Stimulated activated naive CD8-positive, alpha-beta T cell treated with anti-CD3 and anti-CD28 coated beads, Interleukin-15, Interleukin-2, amounts not matched to agents 100 U/mL and 50 U/mL, for 24 hours (primary cell): ENCODE measurements around the gene NRL.

ENCODE experiments used
- ATAC-seq: fragments of 150-1000 bp; cut with Tn5 transposase; one replicate; pipeline ENCODE4 v1.10.0; 2021
- DNase-seq: peaks from one replicate; pipeline ENCODE4 v3.0.0; 2021

Gene NRL

DNA sequence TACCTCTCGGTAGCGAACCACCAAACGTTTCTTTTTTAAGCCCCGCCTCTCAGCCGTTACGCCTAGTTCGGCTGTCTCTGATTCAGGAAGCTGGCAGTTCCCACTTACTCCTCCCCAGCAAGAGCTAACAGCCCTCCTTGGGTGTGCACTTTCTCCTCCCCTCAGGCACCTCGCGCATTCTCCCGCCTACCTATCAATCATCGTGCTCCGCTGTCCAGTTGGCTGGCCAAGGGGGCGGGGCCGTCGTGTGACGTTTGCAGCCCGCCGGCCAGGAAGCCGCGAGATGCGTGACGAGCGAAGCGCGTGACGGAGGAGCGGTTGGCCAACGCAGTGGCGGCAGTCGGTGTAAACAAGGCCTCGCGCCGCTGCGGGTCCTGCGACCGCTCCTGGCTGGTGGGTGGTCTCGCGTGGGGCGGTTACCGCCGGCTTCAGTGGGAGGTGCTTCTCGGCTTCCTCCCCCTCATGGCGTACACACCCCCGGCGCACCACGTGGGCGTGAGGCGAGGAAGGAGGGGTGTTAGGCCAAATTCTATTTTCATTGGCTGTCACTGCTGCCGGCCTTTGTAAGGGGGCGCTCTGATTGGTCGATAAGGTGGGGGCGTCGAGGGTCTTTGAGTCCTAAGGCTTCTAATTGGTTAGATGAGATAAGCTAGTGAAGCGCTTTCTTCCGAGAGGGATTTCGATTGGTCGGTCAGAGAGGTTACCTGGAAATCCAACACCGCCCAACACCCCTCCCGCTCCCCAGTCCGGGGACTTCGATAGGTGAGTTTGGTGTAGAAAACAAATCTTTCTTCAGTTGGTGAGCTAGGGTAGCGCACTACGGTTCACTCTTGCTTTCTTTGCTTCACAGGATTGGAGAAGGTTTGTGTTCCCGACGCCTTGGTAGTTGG, at the start of gene NRL, which contains the start of gene DCAF11:
Gene NRL, minus strand, starts transcription at position 418 of the 890 bp plus-strand sequence. CDS start 32,101 bp downstream, outside the sequence.
Gene DCAF11, plus strand, starts transcription at position 246 of the 890 bp plus-strand sequence. CDS start 818 bp downstream, outside the sequence.
- ATAC-seq = peak; percentile 94
- DNase-seq = peak; percentile 99

DNA sequence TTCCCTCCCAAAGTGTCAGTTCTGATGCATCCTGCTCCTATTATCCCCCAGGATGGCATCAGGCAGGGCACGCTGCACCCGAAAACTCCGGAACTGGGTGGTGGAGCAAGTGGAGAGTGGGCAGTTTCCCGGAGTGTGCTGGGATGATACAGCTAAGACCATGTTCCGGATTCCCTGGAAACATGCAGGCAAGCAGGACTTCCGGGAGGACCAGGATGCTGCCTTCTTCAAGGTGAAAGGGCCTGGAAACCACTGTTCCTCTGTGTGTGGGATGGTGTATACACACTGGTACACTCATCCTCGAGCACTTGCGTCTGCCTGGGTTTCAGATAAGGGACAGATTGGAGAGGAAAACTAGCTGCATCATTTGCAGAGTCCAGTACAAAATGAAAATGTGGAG, 47.3 kb upstream of the NRL start:
- ATAC-seq (peak; percentile 21), DNase-seq (peak; percentile 37)

DNA sequence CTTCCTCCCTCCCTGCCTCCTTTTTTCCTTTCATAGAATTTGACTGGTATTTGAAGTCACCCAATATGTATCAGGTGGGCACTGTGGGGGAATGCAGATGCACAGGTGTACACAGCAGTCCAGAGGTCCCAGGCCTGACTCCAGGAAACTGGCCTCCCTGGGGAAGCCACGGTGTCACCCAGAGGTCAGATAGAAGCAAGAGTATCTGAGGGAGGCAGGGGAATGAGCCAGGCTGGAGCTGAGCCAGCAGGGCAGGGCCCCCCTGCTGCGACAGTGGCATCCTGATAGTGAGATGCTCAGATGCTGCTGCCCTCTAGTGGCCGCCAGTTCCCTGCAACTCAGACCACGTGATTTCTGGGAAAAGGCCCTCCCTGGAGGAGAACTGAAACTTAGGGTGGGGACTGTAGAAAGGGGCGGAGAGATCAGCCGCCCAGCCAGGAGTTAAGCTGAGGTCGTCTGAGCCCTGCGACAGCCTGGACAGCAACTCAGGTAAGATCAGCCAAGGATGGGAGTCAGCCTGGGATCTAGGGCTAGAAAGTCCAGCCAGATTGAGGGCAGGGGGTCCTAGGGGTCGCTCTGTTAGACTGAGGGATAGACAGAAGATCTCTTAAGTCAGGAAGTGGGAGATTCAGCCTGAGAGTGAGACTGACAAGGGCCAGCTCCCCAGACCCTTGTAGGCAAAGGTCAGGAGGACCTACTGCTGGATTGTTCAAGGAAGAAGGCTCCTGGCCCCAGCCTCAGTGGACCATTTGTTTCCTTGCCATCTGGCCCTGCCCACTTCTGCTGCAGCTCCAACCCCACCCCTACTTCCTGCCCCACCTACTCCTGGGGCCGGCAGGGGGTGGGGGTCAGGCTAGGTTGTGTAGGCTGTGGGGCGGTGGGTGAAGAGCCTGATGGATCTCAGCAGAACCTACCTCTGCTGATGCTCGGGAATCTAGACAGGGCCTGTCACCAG, 46.4 kb upstream of the NRL start, which contains the start of gene IRF9:
Gene IRF9, plus strand, starts transcription at position 416 of the 955 bp plus-strand sequence. CDS start 880 bp downstream, outside the sequence.
- peak; percentile 98 for DNase-seq
- peak; percentile 88 for ATAC-seq

DNA sequence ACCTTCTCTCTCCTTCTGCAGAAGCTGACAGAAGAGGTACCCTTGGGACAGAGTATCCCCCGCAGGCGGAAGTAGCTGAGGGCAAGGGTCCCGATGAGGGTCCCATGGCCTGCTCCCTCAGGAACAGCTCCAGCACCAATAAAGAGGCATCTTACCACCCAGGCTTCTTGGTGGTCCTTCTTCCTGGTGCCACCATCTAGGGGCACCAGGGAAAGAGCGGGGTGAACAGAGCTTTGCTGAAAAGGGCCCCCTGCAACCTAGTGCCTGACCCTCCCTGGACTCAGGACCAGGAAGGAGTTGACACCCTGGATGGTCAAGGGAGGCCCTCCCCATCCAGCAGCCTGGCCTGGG, 45.7 kb upstream of the NRL start:
- ATAC-seq (no peak), DNase-seq (no peak)

DNA sequence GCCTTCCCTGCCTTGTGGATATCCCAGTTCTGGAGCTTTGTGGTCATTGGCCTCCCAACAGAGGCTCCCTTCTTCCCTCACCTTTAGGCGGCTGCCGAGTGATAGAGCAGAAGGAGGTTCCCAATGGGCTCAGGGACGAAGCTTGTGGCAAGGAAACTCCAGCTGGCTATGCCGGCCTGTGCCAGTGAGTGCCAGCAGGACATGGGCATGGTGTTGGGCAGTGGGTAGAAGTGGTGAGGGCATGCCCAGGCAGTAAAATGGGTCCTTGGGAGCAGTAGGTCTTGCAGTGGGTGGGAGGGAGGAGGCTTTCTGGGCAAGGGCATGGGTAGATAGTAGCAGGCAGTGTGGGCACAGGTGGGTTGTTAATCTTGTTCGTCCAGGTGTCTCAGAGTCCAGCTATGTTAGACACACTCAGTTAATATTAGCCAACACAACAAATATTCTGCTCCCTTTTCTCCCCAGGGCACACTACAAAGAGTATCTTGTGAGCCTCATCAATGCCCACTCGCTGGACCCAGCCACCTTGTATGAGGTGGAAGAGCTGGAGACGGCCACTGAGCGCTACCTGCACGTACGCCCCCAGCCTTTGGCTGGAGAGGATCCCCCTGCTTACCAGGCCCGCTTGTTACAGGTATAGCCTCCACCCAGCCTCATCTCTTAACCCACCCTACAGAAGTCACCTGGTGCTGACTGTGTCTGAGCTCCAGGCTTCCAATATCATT, 45.2 kb upstream of the NRL start:
- DNase-seq (no peak), ATAC-seq (no peak)

DNA sequence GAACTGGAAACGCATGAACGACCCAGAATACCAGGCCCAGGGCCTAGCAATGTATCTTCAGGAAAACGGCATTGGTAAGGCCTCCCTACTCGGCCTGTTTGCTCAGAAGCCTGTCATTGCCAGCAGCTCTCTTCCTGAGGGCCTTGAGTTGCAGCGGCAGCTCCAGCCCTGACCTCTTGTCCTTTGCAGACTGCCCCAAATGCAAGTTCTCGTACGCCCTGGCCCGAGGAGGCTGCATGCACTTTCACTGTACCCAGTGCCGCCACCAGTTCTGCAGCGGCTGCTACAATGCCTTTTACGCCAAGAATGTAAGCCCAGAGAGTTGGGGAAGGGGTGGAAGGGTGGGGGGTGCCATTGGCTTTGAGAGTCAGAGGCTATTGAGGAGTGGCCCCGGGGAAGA, 42.6 kb upstream of the NRL start:
- ATAC-seq = no peak

DNA sequence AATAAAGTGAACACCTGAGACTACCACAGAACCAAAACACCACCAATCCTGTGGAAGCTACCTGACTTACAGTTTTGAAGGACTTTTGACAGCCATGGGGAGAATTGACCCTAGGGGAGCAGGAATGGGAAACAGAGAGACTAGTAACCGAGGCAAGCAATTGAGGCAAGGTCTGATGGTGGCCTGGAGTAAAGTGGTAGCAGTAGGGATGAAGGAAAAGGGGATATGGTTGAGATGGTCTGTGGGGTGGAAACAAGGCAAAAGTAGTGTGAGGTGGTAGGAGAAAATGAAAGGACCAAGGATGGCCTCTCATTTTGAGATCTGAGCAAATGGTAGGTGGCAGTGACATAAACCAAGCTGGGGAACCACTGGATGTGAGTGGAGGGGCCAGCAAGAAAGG, 42.1 kb upstream of the NRL start:
- DNase-seq (no peak), ATAC-seq (no peak)

More for the DNA sequence above, 42.6 kb upstream of the NRL start:
- no peak for DNase-seq

DNA sequence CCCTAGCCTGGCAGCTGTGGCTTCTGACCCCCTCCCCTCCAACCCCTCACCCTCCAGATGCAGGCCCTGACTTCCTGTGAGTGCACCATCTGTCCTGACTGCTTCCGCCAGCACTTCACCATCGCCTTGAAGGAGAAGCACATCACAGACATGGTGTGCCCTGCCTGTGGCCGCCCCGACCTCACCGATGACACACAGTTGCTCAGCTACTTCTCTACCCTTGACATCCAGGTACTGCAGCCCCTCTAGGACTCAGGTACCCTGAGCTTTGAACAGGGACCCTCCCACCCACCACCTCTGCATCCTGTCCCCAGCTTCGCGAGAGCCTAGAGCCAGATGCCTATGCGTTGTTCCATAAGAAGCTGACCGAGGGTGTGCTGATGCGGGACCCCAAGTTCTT, 40.4 kb upstream of the NRL start:
- DNase-seq (no peak), ATAC-seq (no peak)

DNA sequence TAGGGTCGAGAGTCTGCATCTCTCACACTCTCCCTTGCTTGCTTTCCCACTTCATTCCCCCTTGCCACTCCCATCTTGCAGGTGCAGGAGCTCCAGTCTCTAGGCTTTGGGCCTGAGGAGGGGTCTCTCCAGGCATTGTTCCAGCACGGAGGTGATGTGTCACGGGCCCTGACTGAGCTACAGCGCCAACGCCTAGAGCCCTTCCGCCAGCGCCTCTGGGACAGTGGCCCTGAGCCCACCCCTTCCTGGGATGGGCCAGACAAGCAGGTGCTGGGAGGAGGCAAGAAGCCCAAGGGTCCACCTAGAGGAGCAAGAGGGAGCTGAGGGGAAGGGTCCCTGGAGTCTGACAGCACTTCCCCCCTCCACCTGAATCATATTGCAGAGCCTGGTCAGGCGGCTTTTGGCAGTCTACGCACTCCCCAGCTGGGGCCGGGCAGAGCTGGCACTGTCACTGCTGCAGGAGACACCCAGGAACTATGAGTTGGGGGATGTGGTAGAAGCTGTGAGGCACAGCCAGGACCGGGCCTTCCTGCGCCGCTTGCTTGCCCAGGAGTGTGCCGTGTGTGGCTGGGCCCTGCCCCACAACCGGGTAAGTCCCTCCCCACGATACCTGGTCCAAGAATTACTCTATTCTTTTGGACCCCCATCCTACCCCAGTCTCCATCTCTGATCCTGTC, 36.8 kb upstream of the NRL start:
- ATAC-seq (no peak), DNase-seq (no peak)

DNA sequence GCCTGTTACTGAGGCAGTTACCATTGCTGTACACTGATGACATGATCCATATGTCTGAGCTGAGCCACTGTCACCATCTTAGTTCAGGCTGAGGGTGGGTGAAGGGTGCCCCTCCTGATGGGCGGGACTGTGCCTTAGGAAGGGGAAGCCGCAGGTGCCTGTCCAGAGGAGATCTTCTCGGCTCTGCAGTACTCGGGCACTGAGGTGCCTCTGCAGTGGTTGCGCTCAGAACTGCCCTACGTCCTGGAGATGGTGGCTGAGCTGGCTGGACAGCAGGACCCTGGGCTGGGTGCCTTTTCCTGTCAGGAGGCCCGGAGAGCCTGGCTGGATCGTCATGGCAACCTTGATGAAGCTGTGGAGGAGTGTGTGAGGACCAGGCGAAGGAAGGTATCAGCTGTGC, 36.2 kb upstream of the NRL start:
- DNase-seq (no peak), ATAC-seq (no peak)

DNA sequence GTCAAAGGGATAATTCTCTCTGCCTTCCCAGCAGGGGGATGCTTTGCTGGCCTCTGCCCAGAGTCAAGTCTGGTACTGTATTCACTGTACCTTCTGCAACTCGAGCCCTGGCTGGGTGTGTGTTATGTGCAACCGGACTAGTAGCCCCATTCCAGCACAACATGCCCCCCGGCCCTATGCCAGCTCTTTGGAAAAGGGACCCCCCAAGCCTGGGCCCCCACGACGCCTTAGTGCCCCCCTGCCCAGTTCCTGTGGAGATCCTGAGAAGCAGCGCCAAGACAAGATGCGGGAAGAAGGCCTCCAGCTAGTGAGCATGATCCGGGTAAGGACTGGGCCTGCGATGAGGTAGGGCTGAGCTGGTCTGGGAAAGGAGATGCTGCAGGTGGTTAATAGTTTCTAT, 35.8 kb upstream of the NRL start:
- ATAC-seq (no peak), DNase-seq (no peak)

DNA sequence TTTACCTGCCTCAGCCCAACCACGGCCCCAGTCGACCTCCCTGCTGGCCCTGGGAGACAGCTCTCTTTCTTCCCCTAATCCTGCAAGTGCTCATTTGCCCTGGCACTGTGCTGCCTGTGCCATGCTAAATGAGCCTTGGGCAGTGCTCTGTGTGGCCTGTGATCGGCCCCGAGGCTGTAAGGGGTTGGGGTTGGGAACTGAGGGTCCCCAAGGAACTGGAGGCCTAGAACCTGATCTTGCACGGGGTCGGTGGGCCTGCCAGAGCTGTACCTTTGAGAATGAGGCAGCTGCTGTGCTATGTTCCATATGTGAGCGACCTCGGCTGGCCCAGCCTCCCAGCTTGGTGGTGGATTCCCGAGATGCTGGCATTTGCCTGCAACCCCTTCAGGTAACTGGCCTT, 35.3 kb upstream of the NRL start:
- ATAC-seq (no peak), DNase-seq (no peak)

DNA sequence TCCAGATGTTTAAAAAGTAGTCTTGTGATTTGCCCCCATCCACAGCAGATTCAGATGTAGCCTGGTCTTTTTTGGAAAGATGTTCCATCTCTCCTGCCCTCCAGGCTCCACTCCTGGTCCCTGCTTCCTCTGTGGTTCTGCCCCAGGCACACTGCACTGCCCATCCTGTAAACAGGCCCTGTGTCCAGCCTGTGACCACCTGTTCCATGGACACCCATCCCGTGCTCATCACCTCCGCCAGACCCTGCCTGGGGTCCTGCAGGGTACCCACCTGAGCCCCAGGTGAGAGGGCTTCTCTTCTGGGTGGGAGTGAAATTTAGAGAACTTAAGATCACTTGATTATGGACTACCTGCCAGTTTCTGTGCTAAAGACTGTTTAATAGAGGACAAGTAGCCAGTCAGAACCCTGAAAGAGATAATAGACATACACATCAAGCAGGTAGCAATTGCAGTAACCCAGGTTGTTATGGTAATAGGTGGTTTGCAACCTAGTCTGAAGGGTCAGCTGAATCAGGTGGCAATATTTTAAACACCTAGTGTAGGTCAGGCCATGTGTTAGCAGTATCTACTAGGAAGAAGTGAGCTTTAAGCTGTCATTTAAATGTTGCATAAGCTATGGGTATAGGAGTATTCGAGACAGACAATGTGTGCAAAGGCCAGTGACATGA, 34.7 kb upstream of the NRL start:
- ATAC-seq (no peak), DNase-seq (no peak)

DNA sequence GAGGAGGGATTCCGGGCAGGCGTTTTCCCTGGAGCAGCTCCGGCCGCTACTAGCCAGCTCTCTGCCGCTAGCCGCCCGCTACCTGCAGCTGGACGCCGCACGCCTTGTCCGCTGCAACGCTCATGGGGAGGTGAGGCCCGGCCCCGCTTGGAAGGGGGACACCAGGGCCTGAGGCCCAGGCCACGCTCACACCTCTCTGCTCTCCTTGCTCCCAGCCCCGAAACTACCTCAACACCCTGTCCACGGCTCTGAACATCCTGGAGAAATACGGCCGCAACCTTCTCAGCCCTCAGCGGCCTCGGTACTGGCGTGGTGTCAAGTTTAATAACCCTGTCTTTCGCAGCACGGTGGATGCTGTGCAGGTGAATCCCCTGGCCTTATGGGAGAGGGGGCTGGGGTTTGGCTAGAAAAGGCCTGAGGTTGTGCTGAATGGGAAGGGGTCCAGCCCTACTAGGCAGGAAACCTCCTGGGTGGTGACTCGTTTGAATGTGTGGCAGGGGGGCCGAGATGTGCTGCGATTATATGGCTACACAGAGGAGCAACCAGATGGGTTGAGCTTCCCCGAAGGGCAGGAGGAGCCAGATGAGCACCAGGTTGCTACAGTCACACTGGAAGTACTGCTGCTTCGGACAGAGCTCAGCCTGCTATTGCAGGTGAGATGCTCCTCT, 33.1 kb upstream of the NRL start:
- DNase-seq = no peak
- ATAC-seq = no peak

DNA sequence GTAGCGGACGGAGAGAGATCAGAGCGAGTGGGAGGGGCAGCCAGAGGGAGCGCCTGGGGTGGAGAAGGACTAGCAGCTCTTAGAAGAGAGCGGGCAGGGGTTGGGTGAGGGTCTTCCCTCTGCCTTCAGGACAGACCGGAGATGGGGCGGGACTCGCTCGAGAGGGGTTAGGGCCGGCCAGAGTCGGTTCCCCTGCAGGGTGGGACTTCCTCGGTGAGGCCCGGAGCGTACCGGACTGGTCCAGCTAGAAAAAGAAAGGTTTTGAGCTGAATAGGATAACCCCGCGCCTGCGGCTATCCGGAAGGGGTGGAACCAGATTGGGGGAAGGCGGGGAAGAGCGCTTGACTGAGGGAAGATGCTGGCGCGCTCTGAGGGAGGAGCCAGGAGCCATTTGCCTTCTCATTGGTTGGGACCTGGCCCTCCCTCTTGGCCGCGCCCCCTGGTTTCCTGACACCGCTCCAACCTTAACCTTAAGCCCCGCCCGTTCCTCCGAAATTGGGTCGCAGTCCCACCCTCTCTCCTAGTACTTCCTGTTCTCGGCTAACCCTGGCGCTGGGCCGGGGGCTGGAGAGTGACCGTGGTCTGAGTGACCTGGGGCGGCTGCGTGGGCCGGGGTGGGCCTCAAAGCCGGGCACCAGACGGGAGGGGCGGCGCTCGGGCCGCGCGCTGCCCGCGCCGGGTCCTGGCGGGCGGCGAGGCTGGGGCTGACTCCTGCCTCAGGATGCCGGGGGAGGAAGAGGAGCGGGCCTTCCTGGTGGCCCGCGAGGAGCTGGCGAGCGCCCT, 32.4 kb upstream of the NRL start, which contains the start of gene RNF31:
Gene RNF31, plus strand, starts transcription at position 521 of the 783 bp plus-strand sequence. Its CDS starts 201 bp downstream, at position 722.
- peak; percentile 98 for DNase-seq
- ATAC-seq = peak; percentile 88

DNA sequence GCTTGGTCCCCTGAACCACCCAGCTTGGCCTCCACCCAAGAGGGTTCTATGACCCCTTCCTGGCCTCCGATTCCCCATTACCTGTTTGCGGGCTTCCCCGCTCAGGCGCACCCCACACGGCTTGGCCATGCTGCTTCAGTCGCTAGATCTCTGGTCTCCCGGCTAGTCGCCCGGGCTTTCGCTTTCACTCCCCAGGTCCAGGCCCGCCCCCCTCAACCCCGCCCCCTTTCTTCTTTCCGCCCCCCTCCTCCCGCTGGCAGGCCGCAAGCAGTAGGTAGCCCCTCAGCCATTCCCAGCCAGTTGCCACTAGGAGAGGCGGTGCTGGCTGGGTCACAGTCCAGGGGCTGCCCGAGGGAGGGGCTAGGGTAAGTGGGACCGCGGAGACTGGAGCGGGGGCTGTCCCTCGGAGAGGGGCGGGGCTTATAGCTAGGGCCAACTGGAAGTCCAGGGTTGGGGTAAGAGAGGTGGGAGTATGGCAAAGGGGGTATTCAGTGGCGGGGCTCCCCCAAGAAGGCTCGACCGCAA, 31.8 kb upstream of the NRL start, which contains the start of gene PSME2:
Gene PSME2, minus strand, starts transcription at position 158 of the 525 bp plus-strand sequence. Its CDS starts 29 bp downstream, at position 129.
- DNase-seq (peak; percentile 97), ATAC-seq (peak; percentile 84)

DNA sequence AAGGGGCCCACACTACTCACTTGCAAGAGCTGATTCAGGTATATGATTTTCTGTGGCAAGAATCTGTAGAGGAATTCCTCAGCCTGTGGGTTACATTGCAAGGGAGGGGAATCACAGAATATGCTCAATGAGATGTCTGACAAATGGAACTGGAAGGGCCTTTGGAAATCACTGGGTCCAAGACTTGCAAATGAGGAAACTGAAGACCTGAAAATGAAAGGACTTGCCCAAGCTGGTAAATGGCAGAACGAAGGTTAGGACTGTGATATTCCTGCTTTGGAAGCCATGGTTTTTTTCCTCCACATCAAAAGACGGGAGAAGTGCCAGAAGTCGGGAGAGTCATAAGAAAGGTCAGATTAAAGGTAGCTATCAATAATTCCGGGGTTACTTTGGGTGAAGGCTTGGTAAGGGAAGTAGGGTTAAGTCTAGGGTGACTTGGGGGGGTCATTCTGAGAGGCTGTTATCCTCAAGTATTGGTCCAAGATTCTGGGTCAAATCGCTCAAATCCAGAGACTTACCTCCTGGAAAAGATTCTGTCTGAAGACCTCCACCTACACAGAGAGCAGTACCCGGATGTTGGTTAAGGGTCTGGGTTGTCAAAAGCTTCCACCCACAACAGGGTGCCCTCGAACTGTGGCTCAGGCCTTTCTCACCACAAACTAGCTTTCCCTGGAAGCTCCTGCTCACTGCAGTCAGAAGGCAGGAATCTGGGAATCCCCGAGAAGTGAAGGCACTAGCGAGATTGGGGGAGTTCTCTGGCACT, 31.1 kb upstream of the NRL start:
- DNase-seq = no peak
- ATAC-seq = no peak

DNA sequence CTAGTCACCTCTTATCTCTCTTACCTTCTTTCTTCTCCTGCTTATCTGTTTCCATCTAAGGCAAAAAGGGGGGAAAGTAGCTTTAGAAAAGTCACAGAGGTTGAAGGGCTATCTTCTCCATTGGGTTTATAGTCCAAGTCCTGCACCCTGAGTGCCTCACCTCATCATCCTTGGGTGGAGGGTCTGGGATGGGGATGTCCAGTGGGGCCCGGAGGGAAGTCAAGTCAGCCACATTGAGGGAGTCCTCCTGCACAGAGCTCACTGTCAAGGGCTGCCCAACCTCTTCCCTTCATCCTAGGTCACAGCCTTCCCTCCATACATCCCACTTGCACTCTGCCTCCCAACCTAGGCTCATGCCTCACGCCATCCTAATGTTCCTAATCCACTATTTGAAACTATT, 30.5 kb upstream of the NRL start:
- ATAC-seq (no peak), DNase-seq (no peak)
